Limb (tissue), 2 donors: ENCODE results near the gene HELZ2.

Experiments used
- DNase-seq, 2 donors: peaks; one replicate each; pipeline ENCODE4 v3.0.0-alpha.2; 2016; ENCODE audit errors: extremely low spot score in 2 of 2

Gene HELZ2

GRCh38 chr20:63540417-63541186, 33.4 kb downstream of the HELZ2 start:
- DNase-seq = no peak

GRCh38 chr20:63539441-63540370, 34.3 kb downstream of the HELZ2 start:
- DNase-seq = no peak

- no peak for DNase-seq
Observed at GRCh38 chr20:63539092-63539430, 35.0 kb downstream of the HELZ2 start.

- DNase-seq = no peak
Observed at GRCh38 chr20:63538204-63539091, 35.6 kb downstream of the HELZ2 start.

GRCh38 chr20:63537525-63538203, 36.4 kb downstream of the HELZ2 start:
- peak; percentile 73 to 87 for DNase-seq

- DNase-seq = no peak
Observed at GRCh38 chr20:63536997-63537524, 37.0 kb downstream of the HELZ2 start, which contains the start of gene PTK6. Gene PTK6 (minus strand): TSS chr20:63537376. CDS start chr20:63537314, 62 bp downstream.

GRCh38 chr20:63536241-63536977, 37.6 kb downstream of the HELZ2 start:
- no peak for DNase-seq

- DNase-seq = no peak
Observed at GRCh38 chr20:63534831-63535651, 39.0 kb downstream of the HELZ2 start.

- no peak for DNase-seq
Observed at GRCh38 chr20:63534427-63534830, 39.6 kb downstream of the HELZ2 start.

- peak in 1 of 2 donors; percentile 46 for DNase-seq
Observed at GRCh38 chr20:63533871-63534393, 40.1 kb downstream of the HELZ2 start.

- no peak for DNase-seq
Observed at GRCh38 chr20:63533388-63533787, 40.7 kb downstream of the HELZ2 start.

- DNase-seq = peak in 1 of 2 donors; percentile 33
Observed at GRCh38 chr20:63532449-63532971, 41.5 kb downstream of the HELZ2 start.

- peak in 1 of 2 donors; percentile 27 for DNase-seq
Observed at GRCh38 chr20:63531686-63532448, 42.2 kb downstream of the HELZ2 start.

- peak in 1 of 2 donors; percentile 27 for DNase-seq
Observed at GRCh38 chr20:63530788-63531160, 43.3 kb downstream of the HELZ2 start.

GRCh38 chr20:63529861-63530787, 43.9 kb downstream of the HELZ2 start:
- DNase-seq = peak in 1 of 2 donors; percentile 28

GRCh38 chr20:63529180-63529860, 44.7 kb downstream of the HELZ2 start:
- no peak for DNase-seq
